Measurements from ENCODE around the gene TBX5. TPM values are rescaled to one million over a fixed set of nuclear protein-coding genes. Genes with fewer than 3 reads are reported as not detected.

TBX5 gene
- total RNA-seq, 1 experiment from 2014 or later, result 2.9 TPM

- DNase-seq (ENCODE audit: low read depth), result peak; percentile 53
Measured at GRCh38 chr12:114406316-114406983, 506 bp upstream of the TBX5 start.

- DNase-seq (ENCODE audit: low read depth), result peak; percentile 59
Measured at GRCh38 chr12:114404926-114405518, 922 bp downstream of the TBX5 start.

GRCh38 chr12:114404083-114404925 is 1.6 kb downstream of the TBX5 start:
- peak; percentile 52 for DNase-seq (ENCODE audit: low read depth)

GRCh38 chr12:114403690-114404066 is 2.3 kb downstream of the TBX5 start:
- DNase-seq (ENCODE audit: low read depth), result peak; percentile 73

GRCh38 chr12:114403011-114403689 is 2.8 kb downstream of the TBX5 start:
- peak; percentile 90 for DNase-seq (ENCODE audit: low read depth)

GRCh38 chr12:114402084-114402717 is 3.7 kb downstream of the TBX5 start:
- peak; percentile 19 for DNase-seq (ENCODE audit: low read depth)

- DNase-seq (ENCODE audit: low read depth), result peak; percentile 25
Measured at GRCh38 chr12:114401328-114402083, 4.4 kb downstream of the TBX5 start.

- DNase-seq (ENCODE audit: low read depth), result peak; percentile 65
Measured at GRCh38 chr12:114400925-114401324, 5.0 kb downstream of the TBX5 start.

GRCh38 chr12:114400361-114400811 is 5.6 kb downstream of the TBX5 start:
- DNase-seq (ENCODE audit: low read depth), result peak; percentile 35

- peak; percentile 93 for DNase-seq (ENCODE audit: low read depth)
Measured at GRCh38 chr12:114399664-114400211, 6.2 kb downstream of the TBX5 start.

GRCh38 chr12:114397978-114398881 is 7.7 kb downstream of the TBX5 start:
- peak; percentile 35 for DNase-seq (ENCODE audit: low read depth)

- peak; percentile 49 for DNase-seq (ENCODE audit: low read depth)
Measured at GRCh38 chr12:114396869-114397719, 8.8 kb downstream of the TBX5 start.

- peak; percentile 48 for DNase-seq (ENCODE audit: low read depth)
Measured at GRCh38 chr12:114396153-114396868, 9.6 kb downstream of the TBX5 start.

GRCh38 chr12:114395755-114396152 is 10.2 kb downstream of the TBX5 start:
- peak; percentile 63 for DNase-seq (ENCODE audit: low read depth)

GRCh38 chr12:114395233-114395632 is 10.7 kb downstream of the TBX5 start:
- DNase-seq (ENCODE audit: low read depth), result no peak

GRCh38 chr12:114393569-114393968 is 12.4 kb downstream of the TBX5 start:
- no peak for DNase-seq (ENCODE audit: low read depth)

GRCh38 chr12:114392909-114393308 is 13.0 kb downstream of the TBX5 start:
- DNase-seq (ENCODE audit: low read depth), result no peak

- no peak for DNase-seq (ENCODE audit: low read depth)
Measured at GRCh38 chr12:114391088-114391487, 14.9 kb downstream of the TBX5 start.

Data from Daoy (cell line).